ENCODE results near the gene MYEOV.

Gene MYEOV

DNA sequence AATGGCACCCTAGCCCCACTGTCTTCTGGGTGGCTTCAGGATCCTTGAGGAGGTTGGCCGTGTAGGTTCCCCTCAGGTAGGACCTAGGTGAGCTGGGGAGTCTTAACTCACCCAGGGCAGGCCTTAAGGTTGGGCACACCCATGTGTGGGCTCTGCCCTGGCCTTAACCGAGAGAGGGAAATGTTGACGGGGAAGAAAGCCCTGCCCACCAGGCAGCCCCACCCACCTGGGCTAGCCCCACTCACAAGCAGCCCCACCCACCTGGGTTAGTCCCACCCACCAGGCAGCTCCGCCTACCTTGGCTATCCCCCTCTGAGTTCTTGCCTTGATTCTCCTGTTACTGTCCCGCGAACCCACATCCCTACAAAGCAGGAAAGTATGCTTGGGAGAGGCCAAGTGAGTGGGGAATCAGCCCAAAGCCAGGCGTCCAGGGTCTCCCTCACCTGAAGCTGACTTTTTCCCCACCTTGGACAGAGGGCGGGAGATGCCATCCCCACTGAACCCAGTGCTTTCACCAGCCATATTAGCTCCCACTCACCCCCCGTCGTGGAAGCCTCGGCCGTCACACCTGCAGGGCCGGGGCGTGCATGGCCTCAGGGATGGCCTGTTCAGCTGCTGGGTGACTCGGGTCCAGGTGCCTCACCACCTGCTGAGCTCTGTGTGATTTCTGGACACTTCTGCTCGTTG is at the start of gene MYEOV:
TSS of gene MYEOV (plus strand) at position 337 of the 687 bp plus-strand sequence. CDS start 1,200 bp downstream, outside the sequence.
- Histone ChIP-seq H3K4me3 (ENCODE audit: low read depth, low read length) (no peak within 1 kb of the TSS), H3K27me3 (ENCODE audit: control insufficient read depth, insufficient read depth, low read length) (no peaks in the 10 kb centered on the region), H3K9ac (ENCODE audit: low read depth, low read length) (no peak within 1 kb of the TSS), H3K4me1 (ENCODE audit: control insufficient read depth, insufficient read depth, low read length) (no peaks in the 10 kb centered on the region), H3K9me3 (ENCODE audit: control insufficient read depth, insufficient read depth, low read length) (no peaks in the 10 kb centered on the region), H3K36me3 (ENCODE audit: control insufficient read depth, insufficient read depth, low read length) (no peaks in the 10 kb centered on the region), H3K27ac (ENCODE audit: low read depth, low read length) (no peak within 1 kb of the TSS)

DNA sequence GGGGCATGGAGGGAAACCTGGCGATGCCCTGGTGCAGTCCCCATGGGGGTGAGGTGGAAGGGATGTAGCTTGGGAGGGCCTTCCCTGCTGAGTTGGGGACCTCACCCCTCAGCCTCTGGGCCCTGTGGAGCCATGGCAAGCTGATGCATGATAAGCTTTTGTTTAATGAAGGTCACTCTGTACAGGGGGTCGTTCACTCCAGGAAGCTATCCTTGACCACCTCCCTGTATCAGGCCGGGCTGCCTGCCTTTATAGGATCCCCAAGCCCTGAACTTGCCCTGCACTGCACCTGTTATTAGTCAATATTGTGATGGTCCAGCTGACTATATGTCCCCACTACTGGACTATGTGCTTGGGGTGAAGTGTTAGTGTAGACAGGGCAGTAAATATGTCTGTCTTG is 49.7 kb upstream of the MYEOV start:
- Histone ChIP-seq H3K27ac (ENCODE audit: low read depth, low read length) (no peak overlapping the region), H3K4me3 (ENCODE audit: low read depth, low read length) (no peak overlapping the region), H3K9me3 (ENCODE audit: control insufficient read depth, insufficient read depth, low read length) (no peaks in the 10 kb centered on the region), H3K4me1 (ENCODE audit: control insufficient read depth, insufficient read depth, low read length) (peaks cover 2% of the 10 kb centered on the region; the same call in 1 of the 2 replicates), H3K36me3 (ENCODE audit: control insufficient read depth, insufficient read depth, low read length) (no peaks in the 10 kb centered on the region), H3K9ac (ENCODE audit: low read depth, low read length) (no peak overlapping the region), H3K27me3 (ENCODE audit: control insufficient read depth, insufficient read depth, low read length) (peaks cover 9% of the 10 kb centered on the region)

DNA sequence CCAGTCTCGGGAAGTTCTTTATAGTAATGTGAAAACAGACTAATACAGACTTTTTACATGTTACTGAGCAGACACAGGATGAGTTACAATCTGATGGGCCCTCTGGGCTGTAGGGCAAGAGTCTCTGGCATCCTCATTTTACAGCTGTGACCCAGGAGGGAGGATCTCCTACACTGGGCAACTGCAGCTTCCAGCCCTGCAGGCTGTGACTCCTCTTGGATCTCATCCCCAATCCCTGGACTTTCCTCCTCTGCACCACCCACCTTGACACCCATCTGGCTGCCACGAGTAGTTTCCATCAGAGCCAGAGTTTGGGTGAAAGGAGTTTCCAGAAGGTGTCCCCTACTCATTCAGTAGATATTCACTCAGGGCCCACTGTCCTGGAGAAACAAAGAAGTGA is 48.9 kb upstream of the MYEOV start:
- Histone ChIP-seq H3K27me3 (ENCODE audit: control insufficient read depth, insufficient read depth, low read length) (peaks cover 14% of the 10 kb centered on the region), H3K27ac (ENCODE audit: low read depth, low read length) (no peak overlapping the region)

DNA sequence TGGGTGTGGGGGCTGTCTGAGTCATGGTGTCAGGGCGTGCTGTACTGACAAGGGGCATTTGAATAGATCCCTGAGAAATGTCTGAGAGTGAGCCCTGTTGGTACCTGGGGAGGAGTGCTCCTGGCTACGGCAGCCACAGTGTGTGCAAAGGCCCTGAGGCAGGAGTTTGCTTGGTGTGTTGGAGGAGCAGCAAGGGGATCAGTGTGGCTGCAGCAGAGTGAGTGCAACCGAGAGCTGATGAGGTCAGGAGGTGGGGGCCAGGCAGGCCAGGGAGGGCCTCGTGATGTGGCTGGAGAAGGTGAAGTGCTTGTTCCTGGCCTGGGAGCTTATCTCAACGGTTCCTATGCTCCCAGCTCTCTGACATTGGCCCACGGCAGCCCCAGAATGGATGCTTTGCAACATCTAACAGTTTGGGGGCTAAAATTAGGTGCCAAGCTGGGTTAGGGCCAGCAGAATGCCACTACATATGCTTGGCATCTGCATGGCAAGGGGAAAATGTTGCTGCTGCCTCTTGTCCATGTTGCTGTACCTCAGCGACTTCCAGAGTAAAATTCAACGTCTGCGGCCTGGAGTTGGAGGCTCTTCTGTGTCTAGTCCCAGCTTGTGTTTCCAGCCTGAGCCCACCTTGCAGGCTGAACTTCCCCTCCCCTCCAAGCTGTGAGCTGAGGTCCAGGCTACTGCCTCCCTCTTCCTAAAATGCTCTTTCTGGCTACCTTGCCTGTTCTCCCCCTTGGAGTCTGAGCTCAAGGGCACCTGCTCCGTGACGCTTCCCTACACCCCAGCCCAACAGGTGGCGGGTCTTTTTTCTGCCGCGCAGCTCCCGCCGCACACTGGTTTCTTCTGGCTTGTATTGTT is 48.2 kb upstream of the MYEOV start:
- Histone ChIP-seq H3K4me3 (ENCODE audit: low read depth, low read length) (no peak overlapping the region), H3K27me3 (ENCODE audit: control insufficient read depth, insufficient read depth, low read length) (peaks cover 17% of the 10 kb centered on the region), H3K9me3 (ENCODE audit: control insufficient read depth, insufficient read depth, low read length) (no peaks in the 10 kb centered on the region), H3K27ac (ENCODE audit: low read depth, low read length) (no peak overlapping the region), H3K9ac (ENCODE audit: low read depth, low read length) (no peak overlapping the region), H3K4me1 (ENCODE audit: control insufficient read depth, insufficient read depth, low read length) (peaks cover 14% of the 10 kb centered on the region; the same call in 1 of the 2 replicates), H3K36me3 (ENCODE audit: control insufficient read depth, insufficient read depth, low read length) (no peaks in the 10 kb centered on the region)

More for the DNA sequence above, 48.9 kb upstream of the MYEOV start:
- H3K4me1 ChIP-seq (ENCODE audit: control insufficient read depth, insufficient read depth, low read length), result peaks cover 8% of the 10 kb centered on the region; the same call in 1 of the 2 replicates
- no peaks in the 10 kb centered on the region for H3K36me3 ChIP-seq (ENCODE audit: control insufficient read depth, insufficient read depth, low read length)
- H3K9ac ChIP-seq (ENCODE audit: low read depth, low read length), result no peak overlapping the region
- H3K4me3 ChIP-seq (ENCODE audit: low read depth, low read length), result no peak overlapping the region
- H3K9me3 ChIP-seq (ENCODE audit: control insufficient read depth, insufficient read depth, low read length), result no peaks in the 10 kb centered on the region

DNA sequence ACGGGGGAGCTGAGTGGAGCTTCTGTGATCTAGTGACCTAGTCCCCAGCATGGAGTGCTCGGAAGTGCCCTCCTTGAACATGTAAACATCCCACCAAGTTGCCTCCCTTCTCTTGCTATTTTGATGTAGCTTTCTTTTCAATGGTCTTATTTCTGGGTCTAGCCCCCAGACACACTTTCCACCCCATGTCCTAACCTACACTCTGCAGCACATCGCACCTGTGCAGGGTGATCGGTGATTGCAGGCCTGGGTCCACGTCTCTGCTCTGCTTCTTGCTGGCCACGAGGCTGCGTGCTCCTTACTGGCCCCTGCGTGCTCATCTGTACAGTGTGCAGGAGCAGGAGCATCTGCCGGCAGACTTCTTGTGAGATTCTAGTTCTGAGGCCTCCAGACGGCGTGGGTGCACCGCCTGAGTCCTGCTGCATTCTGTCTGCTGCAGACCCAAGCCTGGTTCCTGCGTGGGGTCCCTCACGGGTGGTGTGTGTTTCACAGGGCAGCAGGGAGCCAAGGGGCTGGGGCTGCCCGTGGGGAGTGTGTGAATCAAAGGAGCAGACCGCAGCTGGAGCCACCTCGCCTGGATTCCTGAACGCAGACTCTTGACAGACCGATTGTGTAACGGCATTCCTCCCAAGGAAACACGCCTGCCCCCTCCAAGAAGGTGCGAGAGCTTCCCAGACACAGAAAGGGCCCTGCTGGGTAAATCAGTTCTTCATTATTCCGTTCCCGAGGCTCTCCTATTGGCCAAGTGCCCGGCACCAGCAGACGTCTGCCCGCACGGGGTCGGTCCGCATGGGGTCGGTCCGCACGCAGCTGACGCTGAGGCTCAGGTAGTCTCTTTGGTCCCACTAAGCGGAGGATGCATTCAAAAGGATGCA is 44.4 kb upstream of the MYEOV start:
- Histone ChIP-seq H3K9me3 (ENCODE audit: control insufficient read depth, insufficient read depth, low read length) (no peaks in the 10 kb centered on the region), H3K27ac (ENCODE audit: low read depth, low read length) (peak overlapping the region; percentile 8), H3K36me3 (ENCODE audit: control insufficient read depth, insufficient read depth, low read length) (no peaks in the 10 kb centered on the region), H3K9ac (ENCODE audit: low read depth, low read length) (no peak overlapping the region), H3K4me1 (ENCODE audit: control insufficient read depth, insufficient read depth, low read length) (peaks cover 14% of the 10 kb centered on the region; the same call in 1 of the 2 replicates), H3K27me3 (ENCODE audit: control insufficient read depth, insufficient read depth, low read length) (peaks cover 18% of the 10 kb centered on the region), H3K4me3 (ENCODE audit: low read depth, low read length) (no peak overlapping the region)

DNA sequence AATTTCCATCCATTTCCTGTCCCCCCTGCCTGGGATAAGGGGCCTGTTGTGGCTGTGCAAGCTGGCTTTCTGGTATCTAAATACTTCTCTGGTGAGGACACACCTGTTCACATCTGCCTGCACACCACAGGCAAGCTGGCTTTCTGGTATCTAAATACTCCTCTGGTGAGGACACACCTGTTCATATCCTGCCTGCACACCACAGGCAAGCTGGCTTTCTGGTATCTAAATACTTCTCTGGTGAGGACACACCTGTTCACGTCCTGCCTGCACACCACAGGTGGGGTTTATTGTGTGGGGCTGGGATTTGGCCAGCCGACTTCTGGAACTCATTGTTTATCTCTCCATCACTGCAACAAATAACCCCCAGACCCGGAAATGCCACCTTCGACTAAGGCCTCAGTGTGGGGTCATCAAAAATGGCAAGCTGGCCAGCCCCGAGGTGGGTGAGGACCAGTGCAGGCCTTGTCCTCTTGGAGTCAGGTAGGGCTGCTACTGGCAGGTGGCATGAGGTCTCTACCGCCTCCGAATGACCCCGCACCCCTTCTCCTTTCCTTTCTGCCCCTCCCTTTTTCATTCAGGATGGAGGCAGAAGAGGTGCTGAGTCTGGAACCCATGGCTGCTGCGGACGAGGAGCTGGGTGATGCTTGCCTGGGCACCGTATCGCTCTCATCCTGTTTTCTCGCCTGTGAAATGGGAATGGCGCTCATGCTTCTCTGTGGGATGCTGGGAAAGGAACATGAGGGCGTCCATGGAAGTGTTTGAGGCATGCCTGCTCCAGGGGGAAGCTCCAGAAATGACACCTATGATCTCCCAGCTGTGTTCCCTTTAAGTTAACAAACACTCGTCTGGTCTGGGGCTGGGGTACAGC is 43.5 kb upstream of the MYEOV start:
- Histone ChIP-seq H3K9me3 (ENCODE audit: control insufficient read depth, insufficient read depth, low read length) (no peaks in the 10 kb centered on the region), H3K27me3 (ENCODE audit: control insufficient read depth, insufficient read depth, low read length) (peaks cover 18% of the 10 kb centered on the region), H3K4me1 (ENCODE audit: control insufficient read depth, insufficient read depth, low read length) (peaks cover 14% of the 10 kb centered on the region; the same call in 1 of the 2 replicates), H3K36me3 (ENCODE audit: control insufficient read depth, insufficient read depth, low read length) (no peaks in the 10 kb centered on the region), H3K9ac (ENCODE audit: low read depth, low read length) (no peak overlapping the region), H3K27ac (ENCODE audit: low read depth, low read length) (no peak overlapping the region), H3K4me3 (ENCODE audit: low read depth, low read length) (no peak overlapping the region)

DNA sequence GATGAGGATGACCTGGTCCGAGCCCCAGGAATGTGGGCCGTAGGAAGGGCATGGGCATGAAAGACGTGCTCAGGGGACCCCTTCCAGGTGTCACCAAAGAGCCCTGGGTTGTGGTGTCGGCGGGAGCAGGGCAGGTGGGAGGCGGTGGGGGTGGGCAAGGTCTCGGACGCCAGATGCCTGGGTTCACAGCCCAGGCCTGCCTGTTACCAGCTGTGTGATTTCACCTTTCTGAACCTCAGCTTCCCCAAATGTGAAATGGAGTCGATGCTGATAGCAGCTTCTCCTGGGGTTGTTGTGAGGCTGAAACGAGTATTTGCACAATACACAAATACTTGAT is 42.9 kb upstream of the MYEOV start:
- Histone ChIP-seq H3K9me3 (ENCODE audit: control insufficient read depth, insufficient read depth, low read length) (no peaks in the 10 kb centered on the region), H3K4me1 (ENCODE audit: control insufficient read depth, insufficient read depth, low read length) (peaks cover 14% of the 10 kb centered on the region; the same call in 1 of the 2 replicates), H3K9ac (ENCODE audit: low read depth, low read length) (no peak overlapping the region), H3K27me3 (ENCODE audit: control insufficient read depth, insufficient read depth, low read length) (peaks cover 18% of the 10 kb centered on the region), H3K27ac (ENCODE audit: low read depth, low read length) (no peak overlapping the region), H3K36me3 (ENCODE audit: control insufficient read depth, insufficient read depth, low read length) (no peaks in the 10 kb centered on the region), H3K4me3 (ENCODE audit: low read depth, low read length) (no peak overlapping the region)

DNA sequence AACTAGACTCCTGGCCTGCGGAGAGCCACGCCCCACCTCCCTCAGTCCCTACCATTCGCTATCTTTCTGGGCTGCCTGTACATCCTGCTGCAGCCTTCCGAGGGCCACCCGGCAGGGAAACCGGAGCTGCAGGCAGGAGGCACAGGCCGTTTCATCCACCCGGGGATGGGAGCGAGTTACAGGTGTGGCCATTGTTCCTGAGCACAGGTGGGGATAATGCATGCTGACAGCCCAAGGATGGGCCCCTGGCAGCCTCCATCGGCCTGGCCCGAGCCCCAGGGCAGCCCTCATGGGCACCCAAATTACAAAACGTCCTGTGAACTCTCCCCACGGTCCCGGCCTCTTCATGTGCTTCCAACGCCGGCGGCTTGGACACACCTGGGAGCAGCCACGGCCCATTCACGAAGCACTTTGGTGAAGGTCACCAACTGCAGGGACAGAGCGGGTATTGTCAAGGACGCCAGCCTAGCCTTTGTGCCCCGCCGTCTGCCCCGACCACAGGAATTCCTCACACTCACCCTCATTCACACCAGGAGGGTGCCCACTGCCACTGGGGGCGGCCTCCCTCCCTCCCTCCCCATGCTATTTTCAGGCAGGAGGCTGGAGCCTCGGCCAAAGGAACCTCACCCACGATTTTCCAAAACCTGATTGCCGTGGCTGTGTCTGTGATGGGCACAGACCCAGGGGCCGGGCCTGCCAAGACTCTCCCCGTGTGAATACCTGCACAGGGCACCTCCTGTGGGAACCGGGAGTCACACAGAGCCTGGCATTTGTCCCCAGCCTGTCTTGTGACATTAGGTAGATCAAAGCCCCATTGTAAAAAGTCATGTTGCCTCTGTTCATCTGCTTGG is 42.1 kb upstream of the MYEOV start:
- no peaks in the 10 kb centered on the region for H3K36me3 ChIP-seq (ENCODE audit: control insufficient read depth, insufficient read depth, low read length)
- H3K27me3 ChIP-seq (ENCODE audit: control insufficient read depth, insufficient read depth, low read length), result peaks cover 18% of the 10 kb centered on the region
- no peak overlapping the region for H3K4me3 ChIP-seq (ENCODE audit: low read depth, low read length)
- H3K9ac ChIP-seq (ENCODE audit: low read depth, low read length), result no peak overlapping the region
- H3K9me3 ChIP-seq (ENCODE audit: control insufficient read depth, insufficient read depth, low read length), result no peaks in the 10 kb centered on the region
- H3K27ac ChIP-seq (ENCODE audit: low read depth, low read length), result no peak overlapping the region
- H3K4me1 ChIP-seq (ENCODE audit: control insufficient read depth, insufficient read depth, low read length), result peaks cover 14% of the 10 kb centered on the region; the same call in 1 of the 2 replicates

DNA sequence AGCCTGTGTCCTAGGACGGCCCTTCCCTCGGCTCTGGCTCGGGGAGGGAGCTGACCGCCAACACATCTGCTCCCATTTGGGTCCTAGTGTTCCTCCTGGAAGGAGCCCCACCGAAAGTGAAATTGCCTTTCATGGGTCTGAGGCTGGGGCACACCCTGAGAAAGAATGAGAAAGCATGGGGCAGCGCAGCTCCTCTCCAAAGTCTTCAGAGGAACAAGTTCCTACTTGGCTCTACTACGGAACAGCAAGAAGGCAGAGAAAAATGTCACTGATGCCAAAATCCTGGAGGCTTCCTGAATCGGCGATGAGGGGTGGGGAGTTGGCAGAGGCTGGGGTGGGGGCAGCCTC is 41.5 kb upstream of the MYEOV start:
- Histone ChIP-seq H3K27ac (ENCODE audit: low read depth, low read length) (no peak overlapping the region), H3K4me3 (ENCODE audit: low read depth, low read length) (no peak overlapping the region), H3K9ac (ENCODE audit: low read depth, low read length) (no peak overlapping the region), H3K9me3 (ENCODE audit: control insufficient read depth, insufficient read depth, low read length) (no peaks in the 10 kb centered on the region), H3K4me1 (ENCODE audit: control insufficient read depth, insufficient read depth, low read length) (peaks cover 17% of the 10 kb centered on the region), H3K36me3 (ENCODE audit: control insufficient read depth, insufficient read depth, low read length) (no peaks in the 10 kb centered on the region), H3K27me3 (ENCODE audit: control insufficient read depth, insufficient read depth, low read length) (peaks cover 18% of the 10 kb centered on the region)

Data from HUES48 (cell line).